Thoracic aorta (tissue), 2 donors: ENCODE data around the gene CDH23. TPM values are rescaled to one million over a fixed set of nuclear protein-coding genes. Genes with fewer than 3 reads are reported as not detected.

ENCODE experiments used
- ATAC-seq: fragments of 150-250 bp; one replicate; pipeline ENCODE4 v1.8.0; 2017; ENCODE audit warnings: low read depth; ENCODE audit not compliant: insufficient number of reproducible peaks, low FRiP score
- DNase-seq: peaks from one replicate; pipeline ENCODE4 v3.0.0-alpha.2; 2020; ENCODE audit warnings: low spot score
- H3K27ac ChIP-seq, 2 donors: fragments of 200-600 bp; sonication (generic); 1 replicate in 1 of 2; 2 replicates in 1 of 2; pipeline ENCODE4 v1.5.1; 2016; ENCODE audit warnings: mild to moderate bottlenecking in 2 of 2, moderate library complexity in 2 of 2
- H3K27me3 ChIP-seq: fragments of 200-600 bp; sonication (generic); replicated peaks from 2 replicates; pipeline ENCODE4 v1.6.0; 2016; ENCODE audit warnings: mild to moderate bottlenecking; ENCODE audit not compliant: insufficient read depth
- H3K36me3 ChIP-seq: fragments of 200-600 bp; sonication (generic); one replicate; pipeline ENCODE4 v1.5.1; 2016
- H3K4me1 ChIP-seq, 2 donors: fragments of 200-600 bp; sonication (generic); 1 replicate in 1 of 2; 2 replicates in 1 of 2; pipeline versions ENCODE4 v1.5.1 to v1.6.0; 2016; ENCODE audit warnings: low read depth in 2 of 2, mild to moderate bottlenecking in 1 of 2; ENCODE audit not compliant: control insufficient read depth in 1 of 2
- H3K4me3 ChIP-seq: fragments of 200-600 bp; sonication (generic); 2 replicates; pipeline ENCODE4 v1.5.1; 2016; ENCODE audit warnings: mild to moderate bottlenecking
- H3K9me3 ChIP-seq: fragments of 200-600 bp; sonication (generic); 2 replicates; pipeline ENCODE4 v1.5.1; 2016
- total RNA-seq, 2 donors: library from RNA; depleted of rRNA; stranded (reverse); fragments of >200 nt; gene quantifications; one replicate each; pipeline versions ENCODE4 v1.1.0 to v1.2.3, GENCODE V29; 2016
- TF ChIP-seq, protein P1 (sequence below): fragments of 200-600 bp; sonication (generic); IDR thresholded peaks from one replicate; pipeline ENCODE4 v1.5.1; 2019; ENCODE audit warnings: antibody characterized with exemption

The CDH23 gene
- total RNA-seq, 2 donors from 2014 or later: 10.6 to 10.8 TPM

- ATAC-seq (no peak), DNase-seq (no peak)
- Histone ChIP-seq H3K9me3 (no peaks in the 10 kb centered on the region), H3K4me3 (no peak overlapping the region), H3K27me3 (no peaks in the 10 kb centered on the region), H3K36me3 (no peaks in the 10 kb centered on the region), H3K27ac (no peak overlapping the region), H3K4me1 (no peaks in the 10 kb centered on the region)
- TF ChIP-seq, protein P1, sequence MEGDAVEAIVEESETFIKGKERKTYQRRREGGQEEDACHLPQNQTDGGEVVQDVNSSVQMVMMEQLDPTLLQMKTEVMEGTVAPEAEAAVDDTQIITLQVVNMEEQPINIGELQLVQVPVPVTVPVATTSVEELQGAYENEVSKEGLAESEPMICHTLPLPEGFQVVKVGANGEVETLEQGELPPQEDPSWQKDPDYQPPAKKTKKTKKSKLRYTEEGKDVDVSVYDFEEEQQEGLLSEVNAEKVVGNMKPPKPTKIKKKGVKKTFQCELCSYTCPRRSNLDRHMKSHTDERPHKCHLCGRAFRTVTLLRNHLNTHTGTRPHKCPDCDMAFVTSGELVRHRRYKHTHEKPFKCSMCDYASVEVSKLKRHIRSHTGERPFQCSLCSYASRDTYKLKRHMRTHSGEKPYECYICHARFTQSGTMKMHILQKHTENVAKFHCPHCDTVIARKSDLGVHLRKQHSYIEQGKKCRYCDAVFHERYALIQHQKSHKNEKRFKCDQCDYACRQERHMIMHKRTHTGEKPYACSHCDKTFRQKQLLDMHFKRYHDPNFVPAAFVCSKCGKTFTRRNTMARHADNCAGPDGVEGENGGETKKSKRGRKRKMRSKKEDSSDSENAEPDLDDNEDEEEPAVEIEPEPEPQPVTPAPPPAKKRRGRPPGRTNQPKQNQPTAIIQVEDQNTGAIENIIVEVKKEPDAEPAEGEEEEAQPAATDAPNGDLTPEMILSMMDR: no peak
These were observed 410.2 kb downstream of the CDH23 start for GRCh38 chr10:71806704-71807556.

DNA sequence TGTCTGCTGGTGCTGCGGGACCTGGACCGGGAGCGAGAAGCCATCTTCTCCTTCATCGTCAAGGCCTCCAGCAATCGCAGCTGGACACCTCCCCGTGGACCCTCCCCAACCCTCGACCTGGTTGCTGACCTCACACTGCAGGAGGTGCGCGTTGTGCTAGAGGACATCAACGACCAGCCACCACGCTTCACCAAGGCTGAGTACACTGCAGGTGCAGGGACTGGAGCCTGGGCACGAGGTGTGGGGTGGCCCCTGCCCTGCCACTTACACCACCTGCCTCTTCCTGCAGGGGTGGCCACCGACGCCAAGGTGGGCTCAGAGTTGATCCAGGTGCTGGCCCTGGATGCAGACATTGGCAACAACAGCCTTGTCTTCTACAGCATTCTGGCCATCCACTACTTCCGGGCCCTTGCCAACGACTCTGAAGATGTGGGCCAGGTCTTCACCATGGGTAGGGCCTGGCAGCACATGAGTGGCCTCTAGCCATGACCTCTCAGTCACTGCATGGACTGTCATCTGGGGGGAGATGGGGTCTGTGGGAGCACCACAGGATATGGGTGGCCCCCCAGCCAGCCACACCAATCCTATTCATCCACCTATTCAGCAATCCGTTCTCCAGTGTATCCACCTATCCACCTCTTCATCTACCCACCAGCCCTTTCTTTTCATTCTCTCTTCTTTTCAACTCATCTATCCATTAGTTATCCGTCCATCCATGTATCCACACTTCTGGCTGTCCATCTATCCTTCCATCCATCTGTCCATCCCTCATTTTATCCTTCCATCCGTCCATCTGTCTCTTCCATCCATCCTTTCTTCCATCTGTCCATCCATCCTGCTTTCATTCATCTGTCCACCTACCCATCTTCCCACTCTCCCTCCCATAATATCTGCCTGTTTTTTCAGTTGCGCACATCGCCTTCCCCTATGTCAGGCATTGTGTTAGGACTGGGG, 411.1 kb downstream of the CDH23 start:
- Histone ChIP-seq H3K27ac (no peak overlapping the region), H3K4me3 (no peak overlapping the region), H3K4me1 (no peaks in the 10 kb centered on the region), H3K9me3 (no peaks in the 10 kb centered on the region), H3K36me3 (no peaks in the 10 kb centered on the region), H3K27me3 (no peaks in the 10 kb centered on the region)
- ATAC-seq (no peak), DNase-seq (no peak)
- TF ChIP-seq, protein P1: no peak

DNA sequence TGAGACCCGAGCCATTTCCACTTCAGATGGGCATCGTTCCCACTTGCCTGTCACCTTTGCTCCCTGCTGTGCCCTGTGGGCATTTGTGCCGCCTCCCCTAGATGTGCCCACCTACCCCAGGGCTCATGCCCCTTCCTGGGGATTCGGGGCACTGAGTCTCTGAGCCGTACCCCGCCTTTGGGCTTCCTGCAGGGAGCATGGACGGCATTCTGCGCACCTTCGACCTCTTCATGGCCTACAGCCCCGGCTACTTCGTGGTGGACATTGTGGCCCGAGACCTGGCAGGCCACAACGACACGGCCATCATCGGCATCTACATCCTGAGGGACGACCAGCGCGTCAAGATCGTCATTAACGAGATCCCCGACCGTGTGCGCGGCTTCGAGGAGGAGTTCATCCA, 412.9 kb downstream of the CDH23 start:
- no peaks in the 10 kb centered on the region for H3K9me3 ChIP-seq
- no peaks in the 10 kb centered on the region for H3K27me3 ChIP-seq
- H3K4me3 ChIP-seq: no peak overlapping the region
- no peak for ATAC-seq
- H3K4me1 ChIP-seq: no peaks in the 10 kb centered on the region
- no peak overlapping the region for H3K27ac ChIP-seq
- TF ChIP-seq, protein P1: no peak
- DNase-seq: no peak
- no peaks in the 10 kb centered on the region for H3K36me3 ChIP-seq

GRCh38 chr10:71810048-71810750, 413.5 kb downstream of the CDH23 start:
- H3K36me3 ChIP-seq: no peaks in the 10 kb centered on the region
- H3K9me3 ChIP-seq: no peaks in the 10 kb centered on the region

More at GRCh38 chr10:71810048-71810750, 413.5 kb downstream of the CDH23 start:
- no peaks in the 10 kb centered on the region for H3K4me1 ChIP-seq
- TF ChIP-seq, protein P1: no peak
- no peak overlapping the region for H3K27ac ChIP-seq
- H3K27me3 ChIP-seq: no peaks in the 10 kb centered on the region
- no peak for DNase-seq
- H3K4me3 ChIP-seq: no peak overlapping the region
- ATAC-seq: no peak
